ENCODE measurements around the gene XYLT1.

XYLT1 gene

GRCh38 chr16:17072104-17072503, 398.7 kb downstream of the XYLT1 start:
- no peak for FAIRE-seq

GRCh38 chr16:17070882-17071592, 399.7 kb downstream of the XYLT1 start:
- no peak for FAIRE-seq

- FAIRE-seq = no peak
Measured at GRCh38 chr16:17069681-17070080, 401.1 kb downstream of the XYLT1 start.

GRCh38 chr16:17068524-17068923, 402.2 kb downstream of the XYLT1 start:
- FAIRE-seq = no peak

- no peak for FAIRE-seq
Measured at GRCh38 chr16:17067882-17068281, 402.9 kb downstream of the XYLT1 start.

GRCh38 chr16:17063201-17064139, 407.3 kb downstream of the XYLT1 start:
- FAIRE-seq = no peak

GRCh38 chr16:17062676-17063075, 408.1 kb downstream of the XYLT1 start:
- no peak for FAIRE-seq

GRCh38 chr16:17061326-17061725, 409.4 kb downstream of the XYLT1 start:
- no peak for FAIRE-seq

GRCh38 chr16:17058471-17058870, 412.3 kb downstream of the XYLT1 start:
- no peak for FAIRE-seq

GRCh38 chr16:17056666-17057065, 414.1 kb downstream of the XYLT1 start:
- FAIRE-seq = no peak

GRCh38 chr16:17053536-17054160, 417.1 kb downstream of the XYLT1 start:
- FAIRE-seq = no peak

Data from islet of Langerhans (tissue), 1 donor.